Hepatocyte (in vitro differentiated cells): ENCODE results near the gene ZEB2.

Source experiments
- EZH2 ChIP-seq: fragments of 200-600 bp; sonication (generic); IDR thresholded peaks from 2 replicates; pipeline ENCODE4 v1.6.1; 2016; ENCODE audit warnings: antibody characterized with exemption, mild to moderate bottlenecking, borderline replicate concordance
- EZH2phosphoT487 ChIP-seq: fragments of 200-600 bp; sonication (generic); IDR thresholded peaks from one replicate; pipeline ENCODE4 v1.6.1; 2018; ENCODE audit warnings: antibody characterized with exemption, mild to moderate bottlenecking, low read depth, moderate library complexity; ENCODE audit not compliant: unreplicated experiment, severe bottlenecking
- TF ChIP-seq, protein P1 (sequence below): fragments of 200-600 bp; sonication (generic); IDR thresholded peaks from 2 replicates; pipeline ENCODE4 v1.5.1; 2016; ENCODE audit warnings: antibody characterized with exemption, mild to moderate bottlenecking; ENCODE audit not compliant: poor library complexity

DNA sequence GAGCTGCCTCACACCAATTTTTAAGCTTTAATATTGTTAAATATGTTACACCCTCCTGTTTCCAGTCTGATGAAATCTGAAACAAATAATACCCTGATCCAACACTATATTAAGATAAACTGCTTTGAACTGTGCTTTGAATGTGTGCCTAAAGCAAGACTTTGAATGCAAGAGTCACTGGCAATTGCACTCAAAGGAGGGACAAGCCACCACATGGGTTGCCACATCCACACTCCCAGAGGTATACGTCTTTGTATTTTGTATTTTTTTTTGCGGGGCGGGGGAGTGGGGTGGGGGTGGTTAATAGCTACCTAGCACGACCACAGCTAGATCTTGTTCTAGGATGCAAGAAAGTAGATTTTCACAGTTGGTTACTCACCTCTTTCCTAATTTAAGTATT, 1.8 kb upstream of the ZEB2 start:
- TF ChIP-seq, protein P1, sequence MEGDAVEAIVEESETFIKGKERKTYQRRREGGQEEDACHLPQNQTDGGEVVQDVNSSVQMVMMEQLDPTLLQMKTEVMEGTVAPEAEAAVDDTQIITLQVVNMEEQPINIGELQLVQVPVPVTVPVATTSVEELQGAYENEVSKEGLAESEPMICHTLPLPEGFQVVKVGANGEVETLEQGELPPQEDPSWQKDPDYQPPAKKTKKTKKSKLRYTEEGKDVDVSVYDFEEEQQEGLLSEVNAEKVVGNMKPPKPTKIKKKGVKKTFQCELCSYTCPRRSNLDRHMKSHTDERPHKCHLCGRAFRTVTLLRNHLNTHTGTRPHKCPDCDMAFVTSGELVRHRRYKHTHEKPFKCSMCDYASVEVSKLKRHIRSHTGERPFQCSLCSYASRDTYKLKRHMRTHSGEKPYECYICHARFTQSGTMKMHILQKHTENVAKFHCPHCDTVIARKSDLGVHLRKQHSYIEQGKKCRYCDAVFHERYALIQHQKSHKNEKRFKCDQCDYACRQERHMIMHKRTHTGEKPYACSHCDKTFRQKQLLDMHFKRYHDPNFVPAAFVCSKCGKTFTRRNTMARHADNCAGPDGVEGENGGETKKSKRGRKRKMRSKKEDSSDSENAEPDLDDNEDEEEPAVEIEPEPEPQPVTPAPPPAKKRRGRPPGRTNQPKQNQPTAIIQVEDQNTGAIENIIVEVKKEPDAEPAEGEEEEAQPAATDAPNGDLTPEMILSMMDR: no peak
- TF ChIP-seq EZH2 (no peak), EZH2phosphoT487 (no peak)
